Sigmoid colon (tissue), 7 donors: ENCODE measurements around the gene SIK3. TPM values are rescaled to one million over a fixed set of nuclear protein-coding genes. Genes with fewer than 3 reads are reported as not detected.

ENCODE experiments used
- DNase-seq: peaks from one replicate; pipeline ENCODE4 v3.0.0-alpha.2; 2019
- H3K27ac ChIP-seq, 4 donors: fragments of 200-600 bp; sonication (generic); one replicate each; pipeline ENCODE4 v1.5.1; 2016 to 2019; ENCODE audit warnings: mild to moderate bottlenecking in 1 of 4
- H3K27me3 ChIP-seq, 3 donors: fragments of 200-600 bp; sonication (generic); one replicate each; pipeline ENCODE4 v1.5.1; 2019; ENCODE audit warnings: mild to moderate bottlenecking in 1 of 3
- H3K36me3 ChIP-seq, 4 donors: fragments of 200-600 bp; sonication (generic); one replicate each; pipeline ENCODE4 v1.5.1; 2016 to 2019
- H3K4me1 ChIP-seq, 4 donors: fragments of 200-600 bp; sonication (generic); one replicate each; pipeline ENCODE4 v1.5.1; 2017 to 2019
- H3K4me3 ChIP-seq, 4 donors: fragments of 200-600 bp; sonication (generic); one replicate each; pipeline ENCODE4 v1.5.1; 2017 to 2019; ENCODE audit warnings: mild to moderate bottlenecking in 2 of 4, moderate library complexity in 1 of 4
- H3K9me3 ChIP-seq, 4 donors: fragments of 200-600 bp in 3 of 4; sonication (generic) in 3 of 4; one replicate each; pipeline versions ENCODE4 v1.5.1 to v1.6.1; 2013 to 2019
- EP300 ChIP-seq, 4 donors: sonication (generic); formaldehyde crosslinking; IDR thresholded peaks; one replicate each; pipeline ENCODE4 v1.6.1; 2017; ENCODE audit warnings: antibody characterized with exemption in 4 of 4
- POLR2A ChIP-seq, 2 donors: fragments of 450-650 bp; IDR thresholded peaks; one replicate each; pipeline ENCODE4 v1.6.1; 2016; ENCODE audit warnings: antibody characterized with exemption in 2 of 2, mild to moderate bottlenecking in 2 of 2, moderate library complexity in 2 of 2
- POLR2AphosphoS5 ChIP-seq, 4 donors: sonication (generic); formaldehyde crosslinking; IDR thresholded peaks; one replicate each; pipeline ENCODE4 v1.6.1; 2017; ENCODE audit warnings: antibody characterized with exemption in 4 of 4
- WGBS, 2 donors: extraction: QIAGEN DNeasy Blood & Tissue Kit; methylation state at CpG; one replicate each; pipeline ENCODE4 v1.1.7; 2013; 5-methylcytosine and 5-hydroxymethylcytosine counted together
- intact Hi-C: fragments of 100-400 bp; cut with DNase I; formaldehyde crosslinking; loops from one replicate; pipeline ENCODE4 v1.15.1; 2023
- polyA plus RNA-seq, 3 donors: library from polyadenylated mRNA; stranded (reverse); fragments of 200-250 nt; gene quantifications; one replicate each; pipeline ENCODE4 v1.2.3, GENCODE V29; 2013
- total RNA-seq, 4 donors: library from RNA; depleted of rRNA; stranded (reverse); fragments of >200 nt; gene quantifications; one replicate each; pipeline ENCODE4 v1.1.0, GENCODE V29; 2016
- TF ChIP-seq, protein P1 (sequence below), 4 experiments: fragments of 450-650 bp in 3 of 4; fragments of 200-600 bp in 1 of 4; IDR thresholded peaks; one replicate each; pipeline ENCODE4 v1.5.1; 2016 to 2019; ENCODE audit warnings: antibody characterized with exemption in 4 of 4, mild to moderate bottlenecking in 3 of 4, moderate library complexity in 2 of 4
- donor health status: healthy with polysubstance abuse.
- donor health status: Bipolar disorder and iron deficiency.
- donor health status: healthy.

The SIK3 gene
- total and polyA plus RNA-seq, 7 donors: 5.5 to 53.2 (median 35.3) TPM

DNA sequence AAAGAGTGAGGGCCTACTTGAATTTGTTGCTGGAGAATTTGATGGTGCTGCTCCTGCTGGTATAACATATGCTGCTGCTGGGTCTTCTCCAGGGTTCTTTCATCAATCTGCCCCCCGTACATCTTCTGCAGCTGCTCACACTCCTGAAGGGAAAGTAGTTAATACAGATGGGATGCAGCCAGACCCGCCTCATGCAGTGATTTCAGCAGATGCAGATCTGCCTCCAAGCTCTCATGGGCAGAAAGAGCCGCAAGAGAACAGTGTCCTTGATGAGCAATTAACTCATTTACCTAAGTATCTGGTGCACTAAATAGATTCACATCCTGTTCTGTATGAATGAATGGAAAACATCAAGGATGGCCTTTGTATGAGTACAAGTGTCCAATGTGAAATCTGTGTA, 236.0 kb downstream of the SIK3 start:
- intact Hi-C loops: no loop called here
- DNase-seq: no peak
- no peaks in the 10 kb centered on the region for H3K9me3 ChIP-seq
- peaks cover 24 to 100% (median 69%) of the 10 kb centered on the region in 4 donors for H3K36me3 ChIP-seq
- H3K4me1 ChIP-seq: no peaks in the 10 kb centered on the region
- H3K4me3 ChIP-seq: no peak overlapping the region
- TF ChIP-seq EP300 (IDR thresholded peaks at IDR 0.05): no peak
- TF ChIP-seq, protein P1, sequence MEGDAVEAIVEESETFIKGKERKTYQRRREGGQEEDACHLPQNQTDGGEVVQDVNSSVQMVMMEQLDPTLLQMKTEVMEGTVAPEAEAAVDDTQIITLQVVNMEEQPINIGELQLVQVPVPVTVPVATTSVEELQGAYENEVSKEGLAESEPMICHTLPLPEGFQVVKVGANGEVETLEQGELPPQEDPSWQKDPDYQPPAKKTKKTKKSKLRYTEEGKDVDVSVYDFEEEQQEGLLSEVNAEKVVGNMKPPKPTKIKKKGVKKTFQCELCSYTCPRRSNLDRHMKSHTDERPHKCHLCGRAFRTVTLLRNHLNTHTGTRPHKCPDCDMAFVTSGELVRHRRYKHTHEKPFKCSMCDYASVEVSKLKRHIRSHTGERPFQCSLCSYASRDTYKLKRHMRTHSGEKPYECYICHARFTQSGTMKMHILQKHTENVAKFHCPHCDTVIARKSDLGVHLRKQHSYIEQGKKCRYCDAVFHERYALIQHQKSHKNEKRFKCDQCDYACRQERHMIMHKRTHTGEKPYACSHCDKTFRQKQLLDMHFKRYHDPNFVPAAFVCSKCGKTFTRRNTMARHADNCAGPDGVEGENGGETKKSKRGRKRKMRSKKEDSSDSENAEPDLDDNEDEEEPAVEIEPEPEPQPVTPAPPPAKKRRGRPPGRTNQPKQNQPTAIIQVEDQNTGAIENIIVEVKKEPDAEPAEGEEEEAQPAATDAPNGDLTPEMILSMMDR (IDR thresholded peaks at IDR 0.05): no peak
- TF ChIP-seq POLR2AphosphoS5 (IDR thresholded peaks at IDR 0.05): no peak
- TF ChIP-seq POLR2A (IDR thresholded peaks at IDR 0.05): no peak
- no peak overlapping the region for H3K27ac ChIP-seq
- 89 to 94% methylated on average over 3 of the region's 3 CpGs for WGBS, 2 donors
- no peaks in the 10 kb centered on the region for H3K27me3 ChIP-seq

DNA sequence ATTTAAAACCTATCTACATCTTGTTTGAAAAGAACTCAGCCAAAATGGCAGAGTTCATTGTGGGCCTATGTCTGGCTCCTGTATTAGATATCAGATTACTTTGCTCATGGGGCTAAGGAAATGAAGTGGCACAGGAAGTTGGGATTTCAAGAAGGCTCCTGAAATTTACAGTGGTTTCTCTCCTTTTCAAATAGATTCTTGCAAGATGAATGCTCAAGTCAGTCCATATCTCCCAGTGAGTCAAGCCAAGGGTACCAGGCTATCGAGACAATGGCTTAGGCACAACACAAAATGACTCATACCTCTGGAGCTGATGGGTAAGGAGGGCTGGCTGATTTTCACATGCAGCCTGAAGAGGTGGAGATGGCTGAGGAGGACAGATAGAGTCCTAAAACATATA, 236.7 kb downstream of the SIK3 start:
- intact Hi-C loops: no loop called here
- Histone ChIP-seq H3K27ac (no peak overlapping the region), H3K4me1 (no peaks in the 10 kb centered on the region), H3K9me3 (no peaks in the 10 kb centered on the region), H3K36me3 (peaks cover 24 to 100% (median 65%) of the 10 kb centered on the region in 4 donors), H3K4me3 (no peak overlapping the region), H3K27me3 (no peaks in the 10 kb centered on the region)
- WGBS, 2 donors: 93 to 95% methylated on average over 1 of the region's 1 CpG
- DNase-seq: no peak
- no peak for TF ChIP-seq POLR2AphosphoS5 (IDR thresholded peaks at IDR 0.05)
- no peak for TF ChIP-seq EP300 (IDR thresholded peaks at IDR 0.05)
- TF ChIP-seq, protein P1 (IDR thresholded peaks at IDR 0.05): no peak
- no peak for TF ChIP-seq POLR2A (IDR thresholded peaks at IDR 0.05)

DNA sequence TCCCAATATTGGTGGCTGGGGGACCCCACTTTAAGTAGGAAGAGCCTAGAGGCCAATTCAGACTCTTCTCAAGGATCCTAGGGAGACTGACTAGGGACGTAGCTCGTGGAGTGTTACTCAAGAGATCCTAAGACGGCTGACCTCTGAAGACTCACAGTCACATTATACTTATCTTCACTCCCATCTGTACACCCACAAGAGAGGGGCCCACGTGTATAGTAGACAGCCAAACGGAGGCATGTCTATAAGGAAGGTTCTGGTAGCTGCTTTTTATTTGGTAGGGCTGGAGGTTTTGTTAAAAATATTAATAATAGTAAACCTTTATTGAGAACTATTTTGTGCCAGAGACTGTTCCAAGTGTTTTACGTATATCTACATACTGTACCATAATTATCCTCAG, 237.9 kb downstream of the SIK3 start:
- intact Hi-C loops: no loop called here
- Histone ChIP-seq H3K4me3 (no peak overlapping the region), H3K27ac (no peak overlapping the region), H3K27me3 (no peaks in the 10 kb centered on the region), H3K36me3 (peaks cover 24 to 96% (median 63%) of the 10 kb centered on the region in 4 donors), H3K9me3 (no peaks in the 10 kb centered on the region), H3K4me1 (no peaks in the 10 kb centered on the region)
- TF ChIP-seq EP300 (IDR thresholded peaks at IDR 0.05): no peak
- no peak for TF ChIP-seq POLR2AphosphoS5 (IDR thresholded peaks at IDR 0.05)
- TF ChIP-seq POLR2A (IDR thresholded peaks at IDR 0.05): no peak
- TF ChIP-seq, protein P1 (IDR thresholded peaks at IDR 0.05): no peak
- WGBS, 2 donors: 92 to 94% methylated on average over 6 of the region's 6 CpGs
- DNase-seq: no peak

DNA sequence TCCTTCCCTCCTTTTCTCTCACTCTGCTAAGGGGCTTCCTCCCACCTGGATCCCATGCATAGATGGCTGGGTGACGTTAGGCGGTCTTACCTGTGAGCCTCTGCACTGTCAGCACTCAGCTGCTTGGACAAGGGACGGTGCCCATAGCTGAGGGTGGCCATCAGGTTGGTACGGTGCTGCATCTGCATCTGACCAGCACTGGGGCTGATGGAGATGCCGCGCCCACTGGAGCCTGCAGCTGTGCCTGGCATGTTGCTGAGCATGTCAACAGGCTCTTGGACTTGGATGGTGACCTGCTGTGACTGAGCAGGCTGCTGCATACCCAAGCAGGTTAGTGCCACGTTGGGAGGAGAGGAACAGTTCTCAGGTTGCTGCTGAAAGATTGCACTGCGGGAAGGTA, 239.1 kb downstream of the SIK3 start:
- Histone ChIP-seq H3K4me3 (no peak overlapping the region), H3K36me3 (peaks cover 24 to 96% (median 61%) of the 10 kb centered on the region in 4 donors), H3K9me3 (no peaks in the 10 kb centered on the region), H3K4me1 (peaks cover 0 to 4% (median 0%) of the 10 kb centered on the region in 4 donors), H3K27me3 (no peaks in the 10 kb centered on the region), H3K27ac (no peak overlapping the region)
- DNase-seq: no peak
- 95 to 96% methylated on average over 8 of the region's 8 CpGs for WGBS, 2 donors
- TF ChIP-seq EP300 (IDR thresholded peaks at IDR 0.05): no peak
- no peak for TF ChIP-seq POLR2AphosphoS5 (IDR thresholded peaks at IDR 0.05)
- TF ChIP-seq, protein P1 (IDR thresholded peaks at IDR 0.05): no peak
- TF ChIP-seq POLR2A (IDR thresholded peaks at IDR 0.05): no peak
- intact Hi-C loops: no loop called here

DNA sequence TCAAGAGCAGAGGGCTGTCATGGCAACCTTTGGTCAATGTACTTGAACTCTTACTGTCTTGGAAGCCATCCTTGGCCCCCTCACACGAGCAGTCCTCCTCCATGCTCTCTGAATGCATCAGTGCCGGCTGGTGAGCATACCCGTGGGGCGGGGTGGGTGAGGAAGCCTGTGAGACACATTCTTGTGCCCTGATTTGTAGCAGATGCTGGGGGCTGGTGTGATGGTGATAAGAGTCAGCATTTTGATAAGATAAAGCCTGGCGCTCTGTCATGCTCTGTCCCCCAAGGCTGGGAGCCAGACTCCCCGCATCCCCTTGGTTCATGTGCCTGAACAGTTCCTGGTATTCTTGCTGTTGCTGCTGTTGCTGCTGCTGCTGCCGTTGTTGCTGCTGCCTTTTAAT, 240.3 kb downstream of the SIK3 start:
- Histone ChIP-seq H3K9me3 (no peaks in the 10 kb centered on the region), H3K4me3 (no peak overlapping the region), H3K36me3 (peaks cover 15 to 89% (median 48%) of the 10 kb centered on the region in 4 donors), H3K27ac (no peak overlapping the region), H3K27me3 (no peaks in the 10 kb centered on the region), H3K4me1 (peaks cover 0 to 15% (median under 1%) of the 10 kb centered on the region in 4 donors)
- DNase-seq: no peak
- TF ChIP-seq EP300 (IDR thresholded peaks at IDR 0.05) (no peak), POLR2AphosphoS5 (IDR thresholded peaks at IDR 0.05) (no peak), POLR2A (IDR thresholded peaks at IDR 0.05) (no peak)
- TF ChIP-seq, protein P1 (IDR thresholded peaks at IDR 0.05): no peak
- intact Hi-C loops: no loop called here
- 89 to 93% methylated on average over 7 of the region's 7 CpGs for WGBS, 2 donors
